ENCODE data around the gene CCDC170. TPM values are rescaled to one million over a fixed set of nuclear protein-coding genes. Genes with fewer than 3 reads are reported as not detected.

The CCDC170 gene
- total RNA-seq, 1 donor from 2014 or later: not detected

GRCh38 chr6:151483994-151484393 lies 9.8 kb upstream of the CCDC170 start:
- Histone ChIP-seq H3K27me3 (ENCODE audit: control insufficient read depth, insufficient read depth, low read length) (no peaks in the 10 kb centered on the region), H3K4me3 (ENCODE audit: low read depth, low read length) (no peak overlapping the region), H3K36me3 (ENCODE audit: control insufficient read depth, insufficient read depth, low read length) (no peaks in the 10 kb centered on the region)
- FAIRE-seq (no peak), DNase-seq (ENCODE audit: low read depth) (no peak)
- no peak for TF ChIP-seq CTCF (IDR thresholded peaks at IDR 0.05; ENCODE audit: insufficient read depth, low read length, severe bottlenecking)

- Histone ChIP-seq H3K4me3 (ENCODE audit: low read depth, low read length) (no peak overlapping the region), H3K36me3 (ENCODE audit: control insufficient read depth, insufficient read depth, low read length) (no peaks in the 10 kb centered on the region), H3K27me3 (ENCODE audit: control insufficient read depth, insufficient read depth, low read length) (no peaks in the 10 kb centered on the region)
- no peak for TF ChIP-seq CTCF (IDR thresholded peaks at IDR 0.05; ENCODE audit: insufficient read depth, low read length, severe bottlenecking)
- FAIRE-seq (no peak), DNase-seq (ENCODE audit: low read depth) (peak; percentile 25)
Measured at GRCh38 chr6:151488226-151488625, 5.6 kb upstream of the CCDC170 start.

GRCh38 chr6:151490996-151491395 lies 2.8 kb upstream of the CCDC170 start:
- Histone ChIP-seq H3K36me3 (ENCODE audit: control insufficient read depth, insufficient read depth, low read length) (no peaks in the 10 kb centered on the region), H3K4me3 (ENCODE audit: low read depth, low read length) (no peak overlapping the region), H3K27me3 (ENCODE audit: control insufficient read depth, insufficient read depth, low read length) (peaks cover 2% of the 10 kb centered on the region)
- DNase-seq (ENCODE audit: low read depth) (no peak), FAIRE-seq (no peak)
- TF ChIP-seq CTCF (IDR thresholded peaks at IDR 0.05; ENCODE audit: insufficient read depth, low read length, severe bottlenecking): no peak

- H3K36me3 ChIP-seq (ENCODE audit: control insufficient read depth, insufficient read depth, low read length): no peaks in the 10 kb centered on the region
- FAIRE-seq: no peak
- no peak for TF ChIP-seq CTCF (IDR thresholded peaks at IDR 0.05; ENCODE audit: insufficient read depth, low read length, severe bottlenecking)
- no peak for DNase-seq (ENCODE audit: low read depth)
- peak overlapping the region; percentile 43 for H3K4me3 ChIP-seq (ENCODE audit: low read depth, low read length)
- peaks cover 2% of the 10 kb centered on the region for H3K27me3 ChIP-seq (ENCODE audit: control insufficient read depth, insufficient read depth, low read length)
Measured at GRCh38 chr6:151493161-151493803, 535 bp upstream of the CCDC170 start.

GRCh38 chr6:151494235-151494935 lies 568 bp downstream of the CCDC170 start:
- Histone ChIP-seq H3K27me3 (ENCODE audit: control insufficient read depth, insufficient read depth, low read length) (peaks cover 2% of the 10 kb centered on the region), H3K4me3 (ENCODE audit: low read depth, low read length) (peak overlapping the region; percentile 43), H3K36me3 (ENCODE audit: control insufficient read depth, insufficient read depth, low read length) (no peaks in the 10 kb centered on the region)
- peak; percentile 25 for DNase-seq (ENCODE audit: low read depth)
- FAIRE-seq: no peak
- TF ChIP-seq CTCF (IDR thresholded peaks at IDR 0.05; ENCODE audit: insufficient read depth, low read length, severe bottlenecking): no peak
